HG03558 (cell line): ENCODE results near the gene DIABLO.
"Not testable (repeated sequence)": the region's sequence is repeated elsewhere in the genome, so short reads cannot be mapped to it uniquely, and the experiment has no call there.

Experiments
- ATAC-seq: cut with Tn5 transposase; IDR thresholded peaks from one replicate; pipeline ENCODE4 v1.9.1; 2021; ENCODE audit warnings: moderate number of reproducible peaks; ENCODE audit not compliant: unreplicated experiment; ENCODE audit errors: extremely low read depth

DIABLO gene

GRCh38 chr12:122192441-122192840 is 33.4 kb downstream of the DIABLO start:
- ATAC-seq = no peak

GRCh38 chr12:122190842-122191668 is 34.8 kb downstream of the DIABLO start:
- no peak for ATAC-seq

GRCh38 chr12:122189626-122190475 is 36.0 kb downstream of the DIABLO start:
- ATAC-seq = no peak

- ATAC-seq = no peak
Measured at GRCh38 chr12:122187466-122187865, 38.4 kb downstream of the DIABLO start.

- ATAC-seq = no peak
Measured at GRCh38 chr12:122185494-122186082, 40.3 kb downstream of the DIABLO start.

- ATAC-seq = no peak
Measured at GRCh38 chr12:122185079-122185478, 40.8 kb downstream of the DIABLO start.

GRCh38 chr12:122184517-122184916 is 41.3 kb downstream of the DIABLO start:
- no peak for ATAC-seq

- ATAC-seq = no peak
Measured at GRCh38 chr12:122183588-122183940, 42.3 kb downstream of the DIABLO start.

- ATAC-seq = no peak
Measured at GRCh38 chr12:122182887-122183587, 42.8 kb downstream of the DIABLO start, which contains the start of gene LRRC43. Gene LRRC43, plus strand, starts transcription at chr12:122183123. Its CDS starts 22 bp downstream, at chr12:122183145.

GRCh38 chr12:122176473-122176872 is 49.4 kb downstream of the DIABLO start:
- ATAC-seq = not testable (repeated sequence)

GRCh38 chr12:122174155-122174845 is 51.6 kb downstream of the DIABLO start, which contains the start of gene IL31:
Gene IL31, minus strand, starts transcription at chr12:122174221. Its CDS starts 49 bp downstream, at chr12:122174172.
- no peak for ATAC-seq

GRCh38 chr12:122172262-122172939 is 53.5 kb downstream of the DIABLO start:
- no peak for ATAC-seq

GRCh38 chr12:122171399-122171798 is 54.5 kb downstream of the DIABLO start:
- no peak for ATAC-seq

- ATAC-seq = no peak
Measured at GRCh38 chr12:122168492-122168891, 57.4 kb downstream of the DIABLO start.

- ATAC-seq = no peak
Measured at GRCh38 chr12:122167356-122167925, 58.4 kb downstream of the DIABLO start.

GRCh38 chr12:122166422-122167349 is 59.2 kb downstream of the DIABLO start:
- no peak for ATAC-seq

GRCh38 chr12:122162976-122163375 is 62.9 kb downstream of the DIABLO start:
- no peak for ATAC-seq

- no peak for ATAC-seq
Measured at GRCh38 chr12:122161682-122162081, 64.2 kb downstream of the DIABLO start.
